ENCODE data around the gene ATP6V0B.
A peak's percentile ranks its signal among the peaks of the same experiment; 100 is the strongest.

DNA sequence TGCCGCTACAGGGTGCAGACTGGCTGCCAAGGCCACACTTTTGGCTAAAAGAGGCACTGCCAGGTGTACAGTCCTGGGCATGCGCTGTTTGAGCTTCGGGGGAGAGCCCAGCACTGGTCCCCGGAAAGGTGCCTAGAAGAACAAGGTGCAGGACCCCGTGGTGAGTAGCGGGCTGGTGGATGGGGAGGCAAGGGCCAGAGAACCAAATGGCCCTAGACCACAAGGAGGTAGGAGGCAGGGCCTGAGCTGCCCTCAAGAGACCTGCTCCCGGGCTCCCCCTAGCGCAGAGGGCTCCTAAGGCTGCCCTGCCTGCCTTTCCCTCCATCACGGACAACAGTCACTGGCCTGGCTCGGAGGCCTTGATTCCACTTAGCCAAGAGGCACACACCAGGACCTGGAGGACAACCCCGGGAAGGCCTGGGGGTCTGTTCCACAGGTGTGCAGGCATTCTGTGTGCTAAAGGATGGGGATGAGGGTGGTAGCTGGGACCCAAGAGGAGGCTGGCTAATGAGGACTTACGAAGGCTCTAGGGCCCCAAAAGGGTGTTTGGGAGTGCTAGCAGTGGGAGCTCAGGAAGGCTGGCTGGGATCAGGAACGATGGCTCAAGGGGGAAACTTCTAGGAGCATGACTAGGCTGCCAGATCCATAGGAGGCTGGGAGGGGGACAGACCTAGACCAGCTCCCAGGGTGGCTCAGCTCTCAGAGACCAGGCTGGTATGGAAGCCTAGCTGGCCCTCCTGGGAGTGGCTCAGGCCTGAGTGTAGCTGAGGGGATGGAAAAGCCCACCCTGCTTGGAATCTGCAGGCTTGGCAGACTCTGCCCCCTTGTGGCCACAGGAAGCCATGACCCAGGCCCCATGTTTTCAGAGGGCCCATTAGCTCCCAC is 40.4 kb upstream of the ATP6V0B start:
- TF ChIP-seq SIN3A (conservative IDR thresholded peaks at IDR 0.05 in 1 of 2, IDR thresholded peaks at IDR 0.05 in 1 of 2; ENCODE audit: low read depth in 1 of 2, low read length in 2 of 2) (no peak), SP1 (IDR thresholded peaks at IDR 0.05; ENCODE audit: low read depth, low read length) (no peak), EGR1 (IDR thresholded peaks at IDR 0.05; ENCODE audit: borderline replicate concordance, low read depth, low read length) (no peak), POLR2AphosphoS5 (IDR thresholded peaks at IDR 0.05; ENCODE audit: low read depth, low read length) (no peak), NRF1 (IDR thresholded peaks at IDR 0.05; ENCODE audit: low read depth, low read length) (no peak), EZH2 (IDR thresholded peaks at IDR 0.05; ENCODE audit: low read depth, low read length, severe bottlenecking) (no peak), TEAD4 (IDR thresholded peaks at IDR 0.05; ENCODE audit: low read depth, low read length) (peak; percentile 75), ZNF274 (IDR thresholded peaks at IDR 0.05; ENCODE audit: borderline replicate concordance, extremely low read depth, low read length) (no peak), RFX5 (IDR thresholded peaks at IDR 0.05; ENCODE audit: borderline replicate concordance, low read depth, low read length) (no peak), ATF3 (IDR thresholded peaks at IDR 0.05; ENCODE audit: insufficient read depth, low read depth, low read length) (0 out of 2 replicates have a peak, but pooled peaks have one; percentile 3)
- TF ChIP-seq, protein P1, sequence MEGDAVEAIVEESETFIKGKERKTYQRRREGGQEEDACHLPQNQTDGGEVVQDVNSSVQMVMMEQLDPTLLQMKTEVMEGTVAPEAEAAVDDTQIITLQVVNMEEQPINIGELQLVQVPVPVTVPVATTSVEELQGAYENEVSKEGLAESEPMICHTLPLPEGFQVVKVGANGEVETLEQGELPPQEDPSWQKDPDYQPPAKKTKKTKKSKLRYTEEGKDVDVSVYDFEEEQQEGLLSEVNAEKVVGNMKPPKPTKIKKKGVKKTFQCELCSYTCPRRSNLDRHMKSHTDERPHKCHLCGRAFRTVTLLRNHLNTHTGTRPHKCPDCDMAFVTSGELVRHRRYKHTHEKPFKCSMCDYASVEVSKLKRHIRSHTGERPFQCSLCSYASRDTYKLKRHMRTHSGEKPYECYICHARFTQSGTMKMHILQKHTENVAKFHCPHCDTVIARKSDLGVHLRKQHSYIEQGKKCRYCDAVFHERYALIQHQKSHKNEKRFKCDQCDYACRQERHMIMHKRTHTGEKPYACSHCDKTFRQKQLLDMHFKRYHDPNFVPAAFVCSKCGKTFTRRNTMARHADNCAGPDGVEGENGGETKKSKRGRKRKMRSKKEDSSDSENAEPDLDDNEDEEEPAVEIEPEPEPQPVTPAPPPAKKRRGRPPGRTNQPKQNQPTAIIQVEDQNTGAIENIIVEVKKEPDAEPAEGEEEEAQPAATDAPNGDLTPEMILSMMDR (IDR thresholded peaks at IDR 0.05; ENCODE audit: control extremely low read depth in 1 of 3, insufficient read depth in 1 of 3, low read depth in 1 of 3, low read length in 3 of 3): peak in 2 of 3 experiments; percentile 97 to 98; a peak in 3 of 4 replicates
- TF ChIP-seq, protein P2, sequence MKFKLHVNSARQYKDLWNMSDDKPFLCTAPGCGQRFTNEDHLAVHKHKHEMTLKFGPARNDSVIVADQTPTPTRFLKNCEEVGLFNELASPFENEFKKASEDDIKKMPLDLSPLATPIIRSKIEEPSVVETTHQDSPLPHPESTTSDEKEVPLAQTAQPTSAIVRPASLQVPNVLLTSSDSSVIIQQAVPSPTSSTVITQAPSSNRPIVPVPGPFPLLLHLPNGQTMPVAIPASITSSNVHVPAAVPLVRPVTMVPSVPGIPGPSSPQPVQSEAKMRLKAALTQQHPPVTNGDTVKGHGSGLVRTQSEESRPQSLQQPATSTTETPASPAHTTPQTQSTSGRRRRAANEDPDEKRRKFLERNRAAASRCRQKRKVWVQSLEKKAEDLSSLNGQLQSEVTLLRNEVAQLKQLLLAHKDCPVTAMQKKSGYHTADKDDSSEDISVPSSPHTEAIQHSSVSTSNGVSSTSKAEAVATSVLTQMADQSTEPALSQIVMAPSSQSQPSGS (IDR thresholded peaks at IDR 0.05; ENCODE audit: low read length): peak; percentile 69; the same call in 1 of the 2 replicates
